ENCODE data around the gene PGM1. TPM values are rescaled to one million over a fixed set of nuclear protein-coding genes. Genes with fewer than 3 reads are reported as not detected.

Gene PGM1
- total and polyA plus RNA-seq, 2 of the 13 experiments (the other 11 are each of a cell fraction or from before 2014, with no cell fraction given): 51.6 to 105 TPM

DNA sequence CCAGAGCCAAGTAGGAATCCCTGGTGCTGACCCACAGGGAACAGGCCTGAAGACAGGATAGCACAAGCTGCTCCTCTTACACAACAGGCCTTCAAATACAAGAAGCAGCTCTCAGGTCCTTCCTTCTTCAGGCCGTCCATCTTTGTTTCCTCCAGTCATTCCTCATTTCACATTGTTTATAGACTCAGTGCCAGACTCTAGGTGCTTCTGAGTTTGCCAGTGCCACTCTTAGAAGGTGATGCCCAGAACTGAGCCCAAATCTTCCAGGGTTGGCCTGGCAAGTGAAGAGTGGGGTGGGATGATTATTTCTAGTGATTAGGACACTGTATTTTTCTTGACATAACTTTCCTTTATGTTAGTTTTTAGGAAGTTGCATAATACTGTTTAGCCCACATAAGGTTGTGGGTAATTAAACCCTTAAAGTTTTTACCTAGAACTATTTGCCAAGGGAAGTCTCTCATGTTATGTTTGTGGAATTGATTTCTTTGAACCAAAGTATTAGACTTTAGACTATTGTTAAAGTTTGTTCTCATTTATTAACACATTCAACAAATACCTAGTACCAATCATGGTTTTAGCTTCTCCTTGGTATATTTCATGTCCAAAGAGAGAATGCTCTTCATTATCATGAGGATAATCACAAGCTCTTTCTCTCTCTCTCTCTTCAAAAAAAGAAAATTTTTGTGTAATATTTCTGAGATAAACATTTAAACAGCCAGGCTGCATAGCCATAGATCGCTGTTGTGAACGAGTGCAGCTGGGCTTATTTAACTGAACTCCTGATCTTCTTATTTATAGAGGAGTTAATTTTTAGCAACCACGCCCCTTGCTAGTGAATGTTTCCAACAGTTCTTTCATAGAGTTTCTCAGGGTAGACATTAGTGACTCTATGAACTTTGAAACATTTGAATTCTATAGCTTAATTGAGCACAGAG, 47.7 kb downstream of the PGM1 start (continued):
- TF ChIP-seq DBP (CRISPR knock-in tag; IDR thresholded peaks at IDR 0.05; ENCODE audit: not compliant biosample characterization) (peak; percentile 10), NBN (conservative IDR thresholded peaks at IDR 0.05) (no peak), RBM22 (optimal IDR thresholded peaks at IDR 0.05; ENCODE audit: low read length) (no peak), REL (CRISPR knock-in tag; conservative IDR thresholded peaks at IDR 0.05) (no peak), SMARCC2 (IDR thresholded peaks at IDR 0.05) (no peak), RFXAP (CRISPR knock-in tag; IDR thresholded peaks at IDR 0.05; ENCODE audit: borderline replicate concordance) (peak; percentile 54; the same call in 1 of the 2 replicates), MEIS2 (CRISPR knock-in tag; IDR thresholded peaks at IDR 0.05) (no peak), ZNF333 (CRISPR knock-in tag; IDR thresholded peaks at IDR 0.05; ENCODE audit: borderline replicate concordance) (no peak), NCOR1 (IDR thresholded peaks at IDR 0.05; ENCODE audit: borderline replicate concordance, low read length) (peak; percentile 96), SIX4 (CRISPR knock-in tag; IDR thresholded peaks at IDR 0.05) (0 out of 2 replicates have a peak, but pooled peaks have one; percentile 11), NR2F2 (IDR thresholded peaks at IDR 0.05; ENCODE audit: borderline replicate concordance, low read depth) (peak; percentile 67), ZNF607 (CRISPR knock-in tag; IDR thresholded peaks at IDR 0.05; ENCODE audit: borderline replicate concordance) (no peak), PRMT3 (CRISPR knock-in tag; IDR thresholded peaks at IDR 0.05; ENCODE audit: borderline replicate concordance, low read depth) (no peak), ZNF558 (CRISPR knock-in tag; IDR thresholded peaks at IDR 0.05; ENCODE audit: borderline replicate concordance) (no peak), ZNF652 (CRISPR knock-in tag; IDR thresholded peaks at IDR 0.05; ENCODE audit: borderline replicate concordance, low read depth) (peak; percentile 72)
- TF ChIP-seq, protein P1, sequence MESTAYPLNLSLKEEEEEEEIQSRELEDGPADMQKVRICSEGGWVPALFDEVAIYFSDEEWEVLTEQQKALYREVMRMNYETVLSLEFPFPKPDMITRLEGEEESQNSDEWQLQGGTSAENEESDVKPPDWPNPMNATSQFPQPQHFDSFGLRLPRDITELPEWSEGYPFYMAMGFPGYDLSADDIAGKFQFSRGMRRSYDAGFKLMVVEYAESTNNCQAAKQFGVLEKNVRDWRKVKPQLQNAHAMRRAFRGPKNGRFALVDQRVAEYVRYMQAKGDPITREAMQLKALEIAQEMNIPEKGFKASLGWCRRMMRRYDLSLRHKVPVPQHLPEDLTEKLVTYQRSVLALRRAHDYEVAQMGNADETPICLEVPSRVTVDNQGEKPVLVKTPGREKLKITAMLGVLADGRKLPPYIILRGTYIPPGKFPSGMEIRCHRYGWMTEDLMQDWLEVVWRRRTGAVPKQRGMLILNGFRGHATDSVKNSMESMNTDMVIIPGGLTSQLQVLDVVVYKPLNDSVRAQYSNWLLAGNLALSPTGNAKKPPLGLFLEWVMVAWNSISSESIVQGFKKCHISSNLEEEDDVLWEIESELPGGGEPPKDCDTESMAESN (CRISPR knock-in tag; conservative IDR thresholded peaks at IDR 0.05): 0 out of 2 replicates have a peak, but pooled peaks have one; percentile 31
- TF ChIP-seq, protein P2, sequence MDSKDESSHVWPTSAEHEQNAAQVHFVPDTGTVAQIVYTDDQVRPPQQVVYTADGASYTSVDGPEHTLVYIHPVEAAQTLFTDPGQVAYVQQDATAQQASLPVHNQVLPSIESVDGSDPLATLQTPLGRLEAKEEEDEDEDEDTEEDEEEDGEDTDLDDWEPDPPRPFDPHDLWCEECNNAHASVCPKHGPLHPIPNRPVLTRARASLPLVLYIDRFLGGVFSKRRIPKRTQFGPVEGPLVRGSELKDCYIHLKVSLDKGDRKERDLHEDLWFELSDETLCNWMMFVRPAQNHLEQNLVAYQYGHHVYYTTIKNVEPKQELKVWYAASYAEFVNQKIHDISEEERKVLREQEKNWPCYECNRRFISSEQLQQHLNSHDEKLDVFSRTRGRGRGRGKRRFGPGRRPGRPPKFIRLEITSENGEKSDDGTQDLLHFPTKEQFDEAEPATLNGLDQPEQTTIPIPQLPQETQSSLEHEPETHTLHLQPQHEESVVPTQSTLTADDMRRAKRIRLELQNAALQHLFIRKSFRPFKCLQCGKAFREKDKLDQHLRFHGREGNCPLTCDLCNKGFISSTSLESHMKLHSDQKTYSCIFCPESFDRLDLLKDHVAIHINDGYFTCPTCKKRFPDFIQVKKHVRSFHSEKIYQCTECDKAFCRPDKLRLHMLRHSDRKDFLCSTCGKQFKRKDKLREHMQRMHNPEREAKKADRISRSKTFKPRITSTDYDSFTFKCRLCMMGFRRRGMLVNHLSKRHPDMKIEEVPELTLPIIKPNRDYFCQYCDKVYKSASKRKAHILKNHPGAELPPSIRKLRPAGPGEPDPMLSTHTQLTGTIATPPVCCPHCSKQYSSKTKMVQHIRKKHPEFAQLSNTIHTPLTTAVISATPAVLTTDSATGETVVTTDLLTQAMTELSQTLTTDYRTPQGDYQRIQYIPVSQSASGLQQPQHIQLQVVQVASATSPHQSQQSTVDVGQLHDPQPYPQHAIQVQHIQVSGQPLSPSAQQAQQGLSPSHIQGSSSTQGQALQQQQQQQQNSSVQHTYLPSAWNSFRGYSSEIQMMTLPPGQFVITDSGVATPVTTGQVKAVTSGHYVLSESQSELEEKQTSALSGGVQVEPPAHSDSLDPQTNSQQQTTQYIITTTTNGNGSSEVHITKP (CRISPR knock-in tag; IDR thresholded peaks at IDR 0.05; ENCODE audit: low read depth): 0 out of 2 replicates have a peak, but pooled peaks have one; percentile 20
- TF ChIP-seq, protein P3, sequence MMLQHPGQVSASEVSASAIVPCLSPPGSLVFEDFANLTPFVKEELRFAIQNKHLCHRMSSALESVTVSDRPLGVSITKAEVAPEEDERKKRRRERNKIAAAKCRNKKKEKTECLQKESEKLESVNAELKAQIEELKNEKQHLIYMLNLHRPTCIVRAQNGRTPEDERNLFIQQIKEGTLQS (CRISPR knock-in tag; IDR thresholded peaks at IDR 0.05): no peak

Data from HepG2 (cell line).